Liver (tissue), 9 donors: ENCODE results near the gene RARRES1. TPM values are rescaled to one million over a fixed set of nuclear protein-coding genes. Genes with fewer than 3 reads are reported as not detected.
A peak's percentile ranks its signal among the peaks of the same experiment; 100 is the strongest.

Experiments used
- DNase-seq: peaks from one replicate; pipeline ENCODE4 v3.0.0-alpha.2; 2017; ENCODE audit warnings: low spot score
- H3K27ac ChIP-seq, 2 donors: one replicate each; pipeline ENCODE4 v1.7.0; 2013; ENCODE audit warnings: inconsistent platforms in 2 of 2, low read length in 2 of 2, control low read depth in 1 of 2, low read depth in 1 of 2, mild to moderate bottlenecking in 1 of 2
- H3K27me3 ChIP-seq, 4 donors: one replicate each; pipeline versions ENCODE4 v1.6.1 to v1.7.0; 2013; ENCODE audit warnings: low read length in 3 of 4, inconsistent platforms in 1 of 4, mild to moderate bottlenecking in 1 of 4, moderate library complexity in 1 of 4; ENCODE audit not compliant: control insufficient read depth in 4 of 4, insufficient read depth in 4 of 4
- H3K36me3 ChIP-seq, 4 donors: one replicate each; pipeline versions ENCODE4 v1.6.1 to v1.7.0; 2013; ENCODE audit warnings: low read length in 3 of 4, mild to moderate bottlenecking in 3 of 4, low read depth in 1 of 4, moderate library complexity in 1 of 4; ENCODE audit not compliant: control insufficient read depth in 4 of 4, insufficient read depth in 3 of 4
- H3K4me1 ChIP-seq, 4 donors: one replicate each; pipeline versions ENCODE4 v1.6.1 to v1.7.0; 2013; ENCODE audit warnings: low read length in 3 of 4, mild to moderate bottlenecking in 3 of 4, moderate library complexity in 1 of 4; ENCODE audit not compliant: control insufficient read depth in 4 of 4, insufficient read depth in 4 of 4
- H3K4me3 ChIP-seq, 3 donors: one replicate each; pipeline versions ENCODE4 v1.6.1 to v1.7.0; 2013; ENCODE audit warnings: low read length in 3 of 3, control low read depth in 1 of 3, low read depth in 1 of 3, mild to moderate bottlenecking in 1 of 3
- H3K9ac ChIP-seq, 2 donors: one replicate each; pipeline ENCODE4 v1.7.0; 2013; ENCODE audit warnings: low read length in 2 of 2, mild to moderate bottlenecking in 2 of 2, moderate library complexity in 2 of 2, control low read depth in 1 of 2, low read depth in 1 of 2
- H3K9me3 ChIP-seq, 4 donors: one replicate each; pipeline versions ENCODE4 v1.6.1 to v1.7.0; 2013; ENCODE audit warnings: low read length in 3 of 4; ENCODE audit not compliant: control insufficient read depth in 4 of 4
- EGR1 ChIP-seq, 2 donors: IDR thresholded peaks; 2 replicates each; pipeline ENCODE4 v1.6.1; 2016 to 2018; ENCODE audit warnings: antibody characterized with exemption in 2 of 2, low read depth in 2 of 2
- FOXA1 ChIP-seq: IDR thresholded peaks from 2 replicates; pipeline ENCODE4 v1.6.1; 2016; ENCODE audit warnings: antibody characterized with exemption
- FOXA2 ChIP-seq: IDR thresholded peaks from 2 replicates; pipeline ENCODE4 v1.6.1; 2016; ENCODE audit warnings: antibody characterized with exemption
- GABPA ChIP-seq, 2 donors: IDR thresholded peaks in 1 of 2; conservative IDR thresholded peaks in 1 of 2; 2 replicates each; pipeline ENCODE4 v1.6.1; 2016; ENCODE audit warnings: antibody characterized with exemption in 2 of 2, mild to moderate bottlenecking in 1 of 2, moderate library complexity in 1 of 2
- HNF4A ChIP-seq, 2 donors: conservative IDR thresholded peaks; 2 replicates each; pipeline ENCODE4 v1.6.1; 2016; ENCODE audit warnings: antibody characterized with exemption in 2 of 2, mild to moderate bottlenecking in 2 of 2
- HNF4G ChIP-seq: IDR thresholded peaks from 2 replicates; pipeline ENCODE4 v1.6.1; 2016; ENCODE audit warnings: antibody characterized with exemption
- JUND ChIP-seq, 2 donors: IDR thresholded peaks; 2 replicates each; pipeline ENCODE4 v1.6.1; 2016; ENCODE audit warnings: antibody characterized with exemption in 2 of 2
- NR2F2 ChIP-seq: IDR thresholded peaks from 2 replicates; pipeline ENCODE4 v1.6.1; 2016; ENCODE audit warnings: antibody characterized with exemption
- RAD21 ChIP-seq, 2 donors: IDR thresholded peaks; 2 replicates each; pipeline ENCODE4 v1.6.1; 2016; ENCODE audit warnings: antibody characterized with exemption in 2 of 2, mild to moderate bottlenecking in 2 of 2
- RXRA ChIP-seq, 2 donors: IDR thresholded peaks; 2 replicates each; pipeline ENCODE4 v1.6.1; 2017 to 2018; ENCODE audit warnings: antibody characterized with exemption in 2 of 2, mild to moderate bottlenecking in 1 of 2
- SP1 ChIP-seq: IDR thresholded peaks from 2 replicates; pipeline ENCODE4 v1.6.1; 2018; ENCODE audit warnings: antibody characterized with exemption, mild to moderate bottlenecking
- TAF1 ChIP-seq: conservative IDR thresholded peaks from 2 replicates; pipeline ENCODE4 v1.6.1; 2016; ENCODE audit warnings: antibody characterized with exemption, mild to moderate bottlenecking
- YY1 ChIP-seq: IDR thresholded peaks from 2 replicates; pipeline ENCODE4 v1.6.1; 2016; ENCODE audit warnings: antibody characterized with exemption, mild to moderate bottlenecking
- WGBS: extraction: QIAGEN DNeasy Blood & Tissue Kit; methylation state at CpG from one replicate; pipeline ENCODE4 v1.1.7; 2013; 5-methylcytosine and 5-hydroxymethylcytosine counted together
- polyA plus RNA-seq, 2 donors: library from polyadenylated mRNA; stranded (reverse) in 1 of 2; unstranded in 1 of 2; fragments of 200-250 nt in 1 of 2; fragments of >200 nt in 1 of 2; fragmentation: Nextera tagmentation in 1 of 2; extraction: Ambion mirVana in 1 of 2; gene quantifications; one replicate each; pipeline versions ENCODE4 v1.2.1 to v1.2.3, GENCODE V29; 2013 to 2015
- total RNA-seq, 2 donors: library from RNA; depleted of rRNA; stranded (reverse); fragments of >200 nt; gene quantifications; one replicate each; pipeline ENCODE4 v1.2.3, GENCODE V29; 2014
- TF ChIP-seq, protein P1 (sequence below): fragments of 150-350 bp; IDR thresholded peaks from 2 replicates; pipeline ENCODE4 v1.5.1; 2017; ENCODE audit warnings: improper control_type of control experiment, low read depth, low read length; ENCODE audit not compliant: missing input control
- TF ChIP-seq, protein P2 (sequence below): IDR thresholded peaks from 2 replicates; pipeline ENCODE4 v1.6.1; 2016; ENCODE audit warnings: antibody characterized with exemption
- TF ChIP-seq, protein P3 (sequence below): IDR thresholded peaks from 2 replicates; pipeline ENCODE4 v1.6.1; 2016; ENCODE audit warnings: antibody characterized with exemption
- TF ChIP-seq, protein P4 (sequence below): IDR thresholded peaks from 2 replicates; pipeline ENCODE4 v1.6.1; 2016; ENCODE audit warnings: antibody characterized with exemption
- TF ChIP-seq, protein P5 (sequence below): IDR thresholded peaks from 2 replicates; pipeline ENCODE4 v1.6.1; 2016; ENCODE audit warnings: antibody characterized with exemption, mild to moderate bottlenecking
- donor health status: healthy.
- donor health status: healthy.
- donor health status: healthy.
- donor health status: healthy.
- donor health status: healthy.

Gene RARRES1
- total and polyA plus RNA-seq, 4 donors: 0.92 to 6.9 (median 2.4) TPM

DNA sequence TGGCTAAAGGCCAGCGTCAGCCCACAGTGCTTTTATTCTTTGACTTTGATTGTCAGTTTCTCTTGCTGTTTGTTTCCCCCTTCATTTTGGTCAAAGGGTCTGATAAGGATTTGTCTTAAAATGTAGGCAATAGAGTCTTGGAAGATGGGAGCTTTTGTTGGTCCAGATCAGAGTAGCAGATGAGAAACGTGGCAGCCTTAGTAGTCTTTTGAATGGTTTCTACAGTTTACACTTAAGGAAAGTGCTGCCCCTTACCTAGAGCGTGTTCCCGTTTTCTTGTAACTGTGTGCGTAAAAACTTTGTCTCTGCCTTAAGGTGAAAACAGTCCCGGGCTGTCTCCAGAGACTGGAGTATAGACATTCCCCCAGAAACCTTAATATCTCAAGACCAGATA lies 60.4 kb downstream of the RARRES1 start:
- peaks cover 6 to 28% (median 12%) of the 10 kb centered on the region in 4 donors for H3K36me3 ChIP-seq
- peak overlapping the region; percentile 27 to 52 for H3K9ac ChIP-seq
- H3K27me3 ChIP-seq: no peaks in the 10 kb centered on the region
- H3K27ac ChIP-seq: peak overlapping the region; percentile 37 to 48
- peak overlapping the region in 2 of 3 donors; percentile 33 to 44 for H3K4me3 ChIP-seq
- DNase-seq: no peak
- TF ChIP-seq, protein P1, sequence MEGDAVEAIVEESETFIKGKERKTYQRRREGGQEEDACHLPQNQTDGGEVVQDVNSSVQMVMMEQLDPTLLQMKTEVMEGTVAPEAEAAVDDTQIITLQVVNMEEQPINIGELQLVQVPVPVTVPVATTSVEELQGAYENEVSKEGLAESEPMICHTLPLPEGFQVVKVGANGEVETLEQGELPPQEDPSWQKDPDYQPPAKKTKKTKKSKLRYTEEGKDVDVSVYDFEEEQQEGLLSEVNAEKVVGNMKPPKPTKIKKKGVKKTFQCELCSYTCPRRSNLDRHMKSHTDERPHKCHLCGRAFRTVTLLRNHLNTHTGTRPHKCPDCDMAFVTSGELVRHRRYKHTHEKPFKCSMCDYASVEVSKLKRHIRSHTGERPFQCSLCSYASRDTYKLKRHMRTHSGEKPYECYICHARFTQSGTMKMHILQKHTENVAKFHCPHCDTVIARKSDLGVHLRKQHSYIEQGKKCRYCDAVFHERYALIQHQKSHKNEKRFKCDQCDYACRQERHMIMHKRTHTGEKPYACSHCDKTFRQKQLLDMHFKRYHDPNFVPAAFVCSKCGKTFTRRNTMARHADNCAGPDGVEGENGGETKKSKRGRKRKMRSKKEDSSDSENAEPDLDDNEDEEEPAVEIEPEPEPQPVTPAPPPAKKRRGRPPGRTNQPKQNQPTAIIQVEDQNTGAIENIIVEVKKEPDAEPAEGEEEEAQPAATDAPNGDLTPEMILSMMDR: no peak
- TF ChIP-seq YY1: no peak
- TF ChIP-seq, protein P2, sequence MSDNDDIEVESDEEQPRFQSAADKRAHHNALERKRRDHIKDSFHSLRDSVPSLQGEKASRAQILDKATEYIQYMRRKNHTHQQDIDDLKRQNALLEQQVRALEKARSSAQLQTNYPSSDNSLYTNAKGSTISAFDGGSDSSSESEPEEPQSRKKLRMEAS: no peak
- no peak for TF ChIP-seq EGR1 (IDR thresholded peaks at IDR 0.05; ENCODE audit: low read depth in 2 of 2)
- TF ChIP-seq GABPA (IDR thresholded peaks at IDR 0.05 in 1 of 2, conservative IDR thresholded peaks at IDR 0.05 in 1 of 2): no peak
- no peak for TF ChIP-seq NR2F2
- TF ChIP-seq HNF4A (conservative IDR thresholded peaks at IDR 0.05): no peak
- TF ChIP-seq, protein P3, sequence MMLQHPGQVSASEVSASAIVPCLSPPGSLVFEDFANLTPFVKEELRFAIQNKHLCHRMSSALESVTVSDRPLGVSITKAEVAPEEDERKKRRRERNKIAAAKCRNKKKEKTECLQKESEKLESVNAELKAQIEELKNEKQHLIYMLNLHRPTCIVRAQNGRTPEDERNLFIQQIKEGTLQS: no peak
- WGBS: 51% methylated on average over 6 of the region's 6 CpGs
- no peaks in the 10 kb centered on the region for H3K9me3 ChIP-seq
- H3K4me1 ChIP-seq: no peaks in the 10 kb centered on the region

DNA sequence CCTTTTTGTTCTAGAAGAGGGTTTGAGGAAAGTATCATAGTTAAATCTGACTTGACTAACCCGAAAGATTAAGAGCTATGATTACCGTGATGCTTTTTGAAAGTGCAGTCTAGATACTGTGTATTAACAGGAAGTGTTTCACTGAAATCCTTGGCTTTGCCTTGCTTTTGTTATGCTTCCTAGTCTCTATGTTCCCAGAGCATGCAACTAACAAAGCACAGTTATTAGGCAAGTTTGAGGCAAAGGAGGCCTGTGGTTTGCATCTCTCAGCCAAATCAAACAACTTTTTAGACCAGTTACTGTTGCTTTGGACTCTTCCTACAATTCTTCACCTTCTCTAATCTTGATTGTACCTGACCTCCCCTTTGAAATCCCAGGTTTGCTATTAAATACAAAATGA lies 63.8 kb downstream of the RARRES1 start:
- H3K4me1 ChIP-seq: no peaks in the 10 kb centered on the region
- H3K27ac ChIP-seq: no peak overlapping the region
- H3K9ac ChIP-seq: no peak overlapping the region
- peaks cover 3 to 47% (median 25%) of the 10 kb centered on the region in 4 donors for H3K36me3 ChIP-seq
- DNase-seq: no peak
- TF ChIP-seq FOXA1: no peak
- TF ChIP-seq, protein P4, sequence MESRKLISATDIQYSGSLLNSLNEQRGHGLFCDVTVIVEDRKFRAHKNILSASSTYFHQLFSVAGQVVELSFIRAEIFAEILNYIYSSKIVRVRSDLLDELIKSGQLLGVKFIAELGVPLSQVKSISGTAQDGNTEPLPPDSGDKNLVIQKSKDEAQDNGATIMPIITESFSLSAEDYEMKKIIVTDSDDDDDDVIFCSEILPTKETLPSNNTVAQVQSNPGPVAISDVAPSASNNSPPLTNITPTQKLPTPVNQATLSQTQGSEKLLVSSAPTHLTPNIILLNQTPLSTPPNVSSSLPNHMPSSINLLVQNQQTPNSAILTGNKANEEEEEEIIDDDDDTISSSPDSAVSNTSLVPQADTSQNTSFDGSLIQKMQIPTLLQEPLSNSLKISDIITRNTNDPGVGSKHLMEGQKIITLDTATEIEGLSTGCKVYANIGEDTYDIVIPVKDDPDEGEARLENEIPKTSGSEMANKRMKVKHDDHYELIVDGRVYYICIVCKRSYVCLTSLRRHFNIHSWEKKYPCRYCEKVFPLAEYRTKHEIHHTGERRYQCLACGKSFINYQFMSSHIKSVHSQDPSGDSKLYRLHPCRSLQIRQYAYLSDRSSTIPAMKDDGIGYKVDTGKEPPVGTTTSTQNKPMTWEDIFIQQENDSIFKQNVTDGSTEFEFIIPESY: no peak
- TF ChIP-seq JUND (IDR thresholded peaks at IDR 0.05): no peak
- no peak for TF ChIP-seq RXRA (IDR thresholded peaks at IDR 0.05)
- no peak for TF ChIP-seq GABPA (IDR thresholded peaks at IDR 0.05 in 1 of 2, conservative IDR thresholded peaks at IDR 0.05 in 1 of 2)
- TF ChIP-seq YY1: no peak
- no peak for TF ChIP-seq RAD21 (IDR thresholded peaks at IDR 0.05)
- TF ChIP-seq EGR1 (IDR thresholded peaks at IDR 0.05; ENCODE audit: low read depth in 2 of 2): no peak
- no peak for TF ChIP-seq FOXA2
- TF ChIP-seq, protein P2: no peak
- no peak overlapping the region for H3K4me3 ChIP-seq
- no peaks in the 10 kb centered on the region for H3K9me3 ChIP-seq
- H3K27me3 ChIP-seq: no peaks in the 10 kb centered on the region
- whole genome bisulfite sequencing: 89% methylated on average over 2 of the region's 2 CpGs

DNA sequence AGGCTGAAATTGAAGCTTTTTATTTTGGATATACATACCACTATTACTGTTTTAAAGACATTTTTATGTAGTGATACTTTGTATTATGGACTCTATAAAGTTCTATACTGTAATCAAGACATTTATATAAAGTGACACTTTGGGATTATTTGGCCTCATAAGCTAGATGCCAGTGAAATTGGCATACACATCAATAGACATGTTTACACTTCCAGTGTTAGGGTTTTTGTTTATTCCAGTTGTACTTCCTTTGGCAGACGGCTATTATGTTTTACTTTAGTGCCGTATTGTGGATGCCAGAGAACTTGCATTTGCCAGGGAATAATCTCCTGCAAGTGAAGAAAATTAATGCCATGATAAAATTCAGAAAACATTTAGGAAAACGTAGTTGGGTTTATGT lies 65.8 kb downstream of the RARRES1 start:
- Histone ChIP-seq H3K27me3 (no peaks in the 10 kb centered on the region), H3K27ac (no peak overlapping the region), H3K9me3 (no peaks in the 10 kb centered on the region), H3K9ac (no peak overlapping the region), H3K36me3 (peaks cover 3 to 59% (median 33%) of the 10 kb centered on the region in 4 donors), H3K4me3 (no peak overlapping the region), H3K4me1 (no peaks in the 10 kb centered on the region)
- no peak for DNase-seq
- 63% methylated on average over 3 of the region's 3 CpGs for WGBS
- no peak for TF ChIP-seq SP1
- TF ChIP-seq, protein P2: no peak
- no peak for TF ChIP-seq FOXA1
- no peak for TF ChIP-seq FOXA2
- no peak for TF ChIP-seq NR2F2
- no peak for TF ChIP-seq HNF4G
- TF ChIP-seq, protein P3: no peak
- TF ChIP-seq, protein P5, sequence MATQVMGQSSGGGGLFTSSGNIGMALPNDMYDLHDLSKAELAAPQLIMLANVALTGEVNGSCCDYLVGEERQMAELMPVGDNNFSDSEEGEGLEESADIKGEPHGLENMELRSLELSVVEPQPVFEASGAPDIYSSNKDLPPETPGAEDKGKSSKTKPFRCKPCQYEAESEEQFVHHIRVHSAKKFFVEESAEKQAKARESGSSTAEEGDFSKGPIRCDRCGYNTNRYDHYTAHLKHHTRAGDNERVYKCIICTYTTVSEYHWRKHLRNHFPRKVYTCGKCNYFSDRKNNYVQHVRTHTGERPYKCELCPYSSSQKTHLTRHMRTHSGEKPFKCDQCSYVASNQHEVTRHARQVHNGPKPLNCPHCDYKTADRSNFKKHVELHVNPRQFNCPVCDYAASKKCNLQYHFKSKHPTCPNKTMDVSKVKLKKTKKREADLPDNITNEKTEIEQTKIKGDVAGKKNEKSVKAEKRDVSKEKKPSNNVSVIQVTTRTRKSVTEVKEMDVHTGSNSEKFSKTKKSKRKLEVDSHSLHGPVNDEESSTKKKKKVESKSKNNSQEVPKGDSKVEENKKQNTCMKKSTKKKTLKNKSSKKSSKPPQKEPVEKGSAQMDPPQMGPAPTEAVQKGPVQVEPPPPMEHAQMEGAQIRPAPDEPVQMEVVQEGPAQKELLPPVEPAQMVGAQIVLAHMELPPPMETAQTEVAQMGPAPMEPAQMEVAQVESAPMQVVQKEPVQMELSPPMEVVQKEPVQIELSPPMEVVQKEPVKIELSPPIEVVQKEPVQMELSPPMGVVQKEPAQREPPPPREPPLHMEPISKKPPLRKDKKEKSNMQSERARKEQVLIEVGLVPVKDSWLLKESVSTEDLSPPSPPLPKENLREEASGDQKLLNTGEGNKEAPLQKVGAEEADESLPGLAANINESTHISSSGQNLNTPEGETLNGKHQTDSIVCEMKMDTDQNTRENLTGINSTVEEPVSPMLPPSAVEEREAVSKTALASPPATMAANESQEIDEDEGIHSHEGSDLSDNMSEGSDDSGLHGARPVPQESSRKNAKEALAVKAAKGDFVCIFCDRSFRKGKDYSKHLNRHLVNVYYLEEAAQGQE: no peak
- no peak for TF ChIP-seq EGR1 (IDR thresholded peaks at IDR 0.05; ENCODE audit: low read depth in 2 of 2)
- TF ChIP-seq HNF4A (conservative IDR thresholded peaks at IDR 0.05): no peak
- no peak for TF ChIP-seq TAF1
